HG03280 (cell line): ENCODE results near the gene RHOH.
"Not testable (repeated sequence)": the region's sequence is repeated elsewhere in the genome, so short reads cannot be mapped to it uniquely, and the experiment has no call there.

Source experiments
- ATAC-seq: cut with Tn5 transposase; IDR thresholded peaks from one replicate; pipeline ENCODE4 v1.9.1; 2021; ENCODE audit warnings: mild to moderate bottlenecking, moderate library complexity; ENCODE audit not compliant: unreplicated experiment

The RHOH gene

GRCh38 chr4:40289366-40290188 is 92.7 kb downstream of the RHOH start:
- ATAC-seq: no peak

GRCh38 chr4:40290611-40291186 is 93.9 kb downstream of the RHOH start:
- ATAC-seq: not testable (repeated sequence)

GRCh38 chr4:40292313-40292759 is 95.5 kb downstream of the RHOH start:
- ATAC-seq: no peak

- no peak for ATAC-seq
These were observed 97.5 kb downstream of the RHOH start for GRCh38 chr4:40294339-40294738.

DNA sequence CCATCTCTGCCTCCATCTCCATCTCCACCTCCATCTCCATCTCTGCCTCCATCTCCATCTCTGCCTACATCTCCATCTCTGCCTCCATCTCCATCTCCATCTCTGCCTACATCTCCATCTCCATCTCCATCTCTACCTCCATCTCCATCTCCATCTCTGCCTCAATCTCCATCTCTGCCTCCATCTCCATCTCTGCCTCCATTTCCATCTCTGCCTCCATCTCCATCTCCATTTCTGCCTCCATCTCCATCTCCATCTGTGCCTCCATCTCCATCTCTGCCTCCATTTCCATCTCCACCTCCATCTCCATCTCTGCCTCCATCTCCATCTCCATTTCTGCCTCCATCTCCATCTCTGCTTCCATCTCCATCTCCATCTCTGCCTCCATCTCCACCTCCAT is 98.2 kb downstream of the RHOH start:
- ATAC-seq: not testable (repeated sequence)

DNA sequence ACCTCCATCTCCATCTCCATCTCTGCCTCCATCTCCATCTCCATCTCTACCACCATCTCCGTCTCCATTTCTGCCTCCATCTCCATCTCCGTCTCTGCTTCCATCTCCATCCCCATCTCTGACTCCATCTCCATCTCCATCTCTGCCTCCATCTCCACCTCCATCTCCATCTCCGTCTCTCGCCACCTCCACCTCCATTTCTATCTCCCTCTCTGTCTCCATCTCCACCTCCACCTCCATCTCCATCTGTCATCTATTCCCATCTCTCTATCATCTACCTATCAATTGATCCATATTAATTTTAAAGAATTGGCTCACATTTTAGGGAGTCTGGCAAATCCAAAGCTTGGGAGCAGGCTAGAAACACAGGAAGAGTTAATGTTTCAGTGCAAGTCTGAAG is 98.7 kb downstream of the RHOH start:
- no peak for ATAC-seq
